Neural cell (in vitro differentiated cells): ENCODE data around the gene INTS11. TPM values are rescaled to one million over a fixed set of nuclear protein-coding genes. Genes with fewer than 3 reads are reported as not detected.

Experiments
- H2AFZ ChIP-seq: fragments of 200-600, 300-800 bp; sonication (generic), shearing (Covaris generic); 2 replicates; pipeline ENCODE4 v1.6.0; 2014; ENCODE audit warnings: low read depth, mild to moderate bottlenecking, antibody characterized with exemption, low read length, moderate library complexity
- H3F3A ChIP-seq: fragments of 200-600 bp; shearing (Covaris generic); 2 replicates; pipeline ENCODE4 v1.6.1; 2016; ENCODE audit warnings: mild to moderate bottlenecking, moderate library complexity, mixed read lengths, antibody characterized with exemption, low read length; ENCODE audit not compliant: insufficient read depth, poor library complexity, severe bottlenecking
- H3K27ac ChIP-seq: fragments of 200-600, 300-800 bp; sonication (generic), shearing (Covaris generic); 2 replicates; pipeline ENCODE4 v1.5.1; 2014; ENCODE audit warnings: mild to moderate bottlenecking, low read length, moderate library complexity
- H3K27me3 ChIP-seq: fragments of 300-800, 200-600 bp; sonication (generic), shearing (Covaris generic); 2 replicates; pipeline ENCODE4 v1.6.0; 2014; ENCODE audit warnings: mild to moderate bottlenecking, low read depth, low read length, moderate library complexity; ENCODE audit not compliant: insufficient read depth
- H3K36me3 ChIP-seq: fragments of 300-800, 200-600 bp; sonication (generic), shearing (Covaris generic); 2 replicates; pipeline ENCODE4 v1.5.1; 2014; ENCODE audit warnings: mild to moderate bottlenecking, antibody characterized with exemption, low read length, moderate library complexity; ENCODE audit not compliant: insufficient read depth
- H3K4me2 ChIP-seq: fragments of 300-800, 200-600 bp; sonication (generic), shearing (Covaris generic); 2 replicates; pipeline ENCODE4 v1.6.0; 2014; ENCODE audit warnings: mild to moderate bottlenecking, low read length
- H3K4me3 ChIP-seq: fragments of 300-800, 200-600 bp; sonication (generic), shearing (Covaris generic); 2 replicates; pipeline ENCODE4 v1.5.1; 2014; ENCODE audit warnings: mild to moderate bottlenecking, low read length, moderate library complexity
- H3K79me2 ChIP-seq: fragments of 200-600 bp; shearing (Covaris generic); replicated peaks from 2 replicates; pipeline ENCODE4 v1.6.0; 2014; ENCODE audit warnings: mild to moderate bottlenecking, low read length, moderate library complexity; ENCODE audit not compliant: insufficient read depth
- H3K9ac ChIP-seq: fragments of 300-800, 200-600 bp; sonication (generic), shearing (Covaris generic); 2 replicates; pipeline ENCODE4 v1.6.1; 2016; ENCODE audit warnings: mild to moderate bottlenecking, low read length, mixed read lengths
- H3K9me2 ChIP-seq: fragments of 200-600 bp; shearing (Covaris generic); 2 replicates; pipeline ENCODE4 v1.6.1; 2016; ENCODE audit warnings: mild to moderate bottlenecking, low read length, mixed read lengths; ENCODE audit not compliant: insufficient read depth
- H3K9me3 ChIP-seq: fragments of 200-600, 300-800 bp; sonication (generic), shearing (Covaris generic); 2 replicates; pipeline ENCODE4 v1.6.1; 2016; ENCODE audit warnings: mild to moderate bottlenecking, mixed run types, low read length, moderate library complexity, mixed read lengths
- H4K20me1 ChIP-seq: fragments of 200-600 bp; shearing (Covaris generic); 2 replicates; pipeline ENCODE4 v1.6.1; 2016; ENCODE audit warnings: mild to moderate bottlenecking, mixed run types; ENCODE audit not compliant: insufficient read depth
- EP300 ChIP-seq: fragments of 450-650 bp; conservative IDR thresholded peaks from 2 replicates; pipeline ENCODE4 v1.6.1; 2014; ENCODE audit warnings: antibody characterized with exemption, mild to moderate bottlenecking, moderate library complexity; ENCODE audit not compliant: poor library complexity, severe bottlenecking
- EZH2 ChIP-seq: fragments of 200-600, 300-800 bp; shearing (Covaris generic), sonication (generic); IDR thresholded peaks from 2 replicates; pipeline ENCODE4 v1.6.1; 2014; ENCODE audit warnings: antibody characterized with exemption, low read length, borderline replicate concordance, mild to moderate bottlenecking; ENCODE audit not compliant: insufficient read depth, poor library complexity, severe bottlenecking
- MXI1 ChIP-seq: fragments of 450-650 bp; conservative IDR thresholded peaks from 2 replicates; pipeline ENCODE4 v1.6.1; 2014; ENCODE audit warnings: antibody characterized with exemption, mild to moderate bottlenecking; ENCODE audit not compliant: poor library complexity, severe bottlenecking
- POLR2AphosphoS5 ChIP-seq: IDR thresholded peaks from 2 replicates; pipeline ENCODE4 v1.6.1; 2012
- RAD21 ChIP-seq: fragments of 450-650 bp; conservative IDR thresholded peaks from 2 replicates; pipeline ENCODE4 v1.6.1; 2014; ENCODE audit warnings: antibody characterized with exemption, mild to moderate bottlenecking, moderate library complexity
- SMC3 ChIP-seq: fragments of 450-650 bp; conservative IDR thresholded peaks from 2 replicates; pipeline ENCODE4 v1.6.1; 2014; ENCODE audit warnings: antibody characterized with exemption, mild to moderate bottlenecking, moderate library complexity; ENCODE audit not compliant: poor library complexity
- TAF1 ChIP-seq: IDR thresholded peaks from 2 replicates; pipeline ENCODE4 v1.6.1; 2012; ENCODE audit warnings: low read depth
- polyA plus RNA-seq: library from polyadenylated mRNA; depleted of rRNA; stranded (reverse); fragments of >200 nt; gene quantifications from 2 replicates; pipeline ENCODE4 v1.2.3, GENCODE V29; 2014
- TF ChIP-seq, protein P1 (sequence below): IDR thresholded peaks from 2 replicates; pipeline ENCODE4 v1.6.1; 2012; ENCODE audit warnings: borderline replicate concordance
- TF ChIP-seq, protein P2 (sequence below): fragments of 450-650 bp; IDR thresholded peaks from 2 replicates; pipeline ENCODE4 v1.5.1; 2014; ENCODE audit warnings: antibody characterized with exemption, mild to moderate bottlenecking, moderate library complexity; ENCODE audit not compliant: poor library complexity, severe bottlenecking

INTS11 gene
- polyA plus RNA-seq, 1 donor from 2014 or later = 131 TPM

DNA sequence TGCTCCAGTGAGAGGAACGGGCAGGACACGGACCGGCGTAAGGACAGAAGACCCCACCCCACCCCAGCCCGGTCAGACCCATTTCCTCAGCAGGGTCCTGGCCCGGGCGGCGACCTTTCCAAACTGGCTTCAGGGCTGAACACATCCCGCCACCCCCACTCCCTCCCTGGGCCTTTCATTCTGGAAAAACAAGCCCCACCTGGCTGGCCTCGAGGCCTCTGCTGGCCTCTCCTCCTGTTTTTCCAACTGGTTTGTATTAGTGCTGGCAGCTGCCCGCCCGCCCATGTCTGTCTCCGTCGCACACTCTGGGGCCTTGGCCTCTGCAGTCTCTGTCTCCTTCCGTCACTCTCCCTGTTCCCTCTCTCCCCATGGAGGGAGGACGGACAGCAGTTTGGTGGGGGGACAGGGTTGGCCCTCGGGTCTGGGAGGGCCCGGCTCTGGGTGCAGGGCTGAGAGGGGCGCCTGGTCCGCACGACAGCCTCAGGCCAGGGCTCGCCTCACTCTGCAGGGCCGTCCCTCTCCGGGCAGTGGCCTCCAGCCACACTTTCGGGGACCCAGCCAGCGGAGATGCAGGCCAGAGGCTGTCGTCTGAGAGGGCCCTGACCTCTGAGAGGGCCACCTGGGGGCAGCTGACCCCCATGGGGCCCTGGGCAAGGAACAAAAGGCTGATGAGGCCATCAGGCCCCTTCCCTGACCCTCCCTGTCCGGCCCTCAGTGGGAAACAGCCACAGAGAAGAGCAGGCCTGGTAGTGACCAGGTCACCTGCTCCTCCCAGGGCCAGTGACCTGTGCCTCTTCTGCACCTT lies 35.4 kb upstream of the INTS11 start:
- Histone ChIP-seq H3F3A (no peaks in the 10 kb centered on the region), H3K27me3 (peaks cover 4% of the 10 kb centered on the region), H3K4me3 (no peak overlapping the region), H4K20me1 (no peaks in the 10 kb centered on the region), H3K9ac (no peak overlapping the region), H2AFZ (no peak overlapping the region), H3K27ac (no peak overlapping the region), H3K9me2 (no peaks in the 10 kb centered on the region), H3K9me3 (no peaks in the 10 kb centered on the region), H3K36me3 (no peaks in the 10 kb centered on the region), H3K79me2 (no peaks in the 10 kb centered on the region), H3K4me2 (no peak overlapping the region)
- TF ChIP-seq, protein P1, sequence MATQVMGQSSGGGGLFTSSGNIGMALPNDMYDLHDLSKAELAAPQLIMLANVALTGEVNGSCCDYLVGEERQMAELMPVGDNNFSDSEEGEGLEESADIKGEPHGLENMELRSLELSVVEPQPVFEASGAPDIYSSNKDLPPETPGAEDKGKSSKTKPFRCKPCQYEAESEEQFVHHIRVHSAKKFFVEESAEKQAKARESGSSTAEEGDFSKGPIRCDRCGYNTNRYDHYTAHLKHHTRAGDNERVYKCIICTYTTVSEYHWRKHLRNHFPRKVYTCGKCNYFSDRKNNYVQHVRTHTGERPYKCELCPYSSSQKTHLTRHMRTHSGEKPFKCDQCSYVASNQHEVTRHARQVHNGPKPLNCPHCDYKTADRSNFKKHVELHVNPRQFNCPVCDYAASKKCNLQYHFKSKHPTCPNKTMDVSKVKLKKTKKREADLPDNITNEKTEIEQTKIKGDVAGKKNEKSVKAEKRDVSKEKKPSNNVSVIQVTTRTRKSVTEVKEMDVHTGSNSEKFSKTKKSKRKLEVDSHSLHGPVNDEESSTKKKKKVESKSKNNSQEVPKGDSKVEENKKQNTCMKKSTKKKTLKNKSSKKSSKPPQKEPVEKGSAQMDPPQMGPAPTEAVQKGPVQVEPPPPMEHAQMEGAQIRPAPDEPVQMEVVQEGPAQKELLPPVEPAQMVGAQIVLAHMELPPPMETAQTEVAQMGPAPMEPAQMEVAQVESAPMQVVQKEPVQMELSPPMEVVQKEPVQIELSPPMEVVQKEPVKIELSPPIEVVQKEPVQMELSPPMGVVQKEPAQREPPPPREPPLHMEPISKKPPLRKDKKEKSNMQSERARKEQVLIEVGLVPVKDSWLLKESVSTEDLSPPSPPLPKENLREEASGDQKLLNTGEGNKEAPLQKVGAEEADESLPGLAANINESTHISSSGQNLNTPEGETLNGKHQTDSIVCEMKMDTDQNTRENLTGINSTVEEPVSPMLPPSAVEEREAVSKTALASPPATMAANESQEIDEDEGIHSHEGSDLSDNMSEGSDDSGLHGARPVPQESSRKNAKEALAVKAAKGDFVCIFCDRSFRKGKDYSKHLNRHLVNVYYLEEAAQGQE = no peak
- TF ChIP-seq EZH2 (no peak), TAF1 (no peak), SMC3 (no peak), POLR2AphosphoS5 (no peak), MXI1 (no peak), EP300 (no peak), RAD21 (no peak)
- TF ChIP-seq, protein P2, sequence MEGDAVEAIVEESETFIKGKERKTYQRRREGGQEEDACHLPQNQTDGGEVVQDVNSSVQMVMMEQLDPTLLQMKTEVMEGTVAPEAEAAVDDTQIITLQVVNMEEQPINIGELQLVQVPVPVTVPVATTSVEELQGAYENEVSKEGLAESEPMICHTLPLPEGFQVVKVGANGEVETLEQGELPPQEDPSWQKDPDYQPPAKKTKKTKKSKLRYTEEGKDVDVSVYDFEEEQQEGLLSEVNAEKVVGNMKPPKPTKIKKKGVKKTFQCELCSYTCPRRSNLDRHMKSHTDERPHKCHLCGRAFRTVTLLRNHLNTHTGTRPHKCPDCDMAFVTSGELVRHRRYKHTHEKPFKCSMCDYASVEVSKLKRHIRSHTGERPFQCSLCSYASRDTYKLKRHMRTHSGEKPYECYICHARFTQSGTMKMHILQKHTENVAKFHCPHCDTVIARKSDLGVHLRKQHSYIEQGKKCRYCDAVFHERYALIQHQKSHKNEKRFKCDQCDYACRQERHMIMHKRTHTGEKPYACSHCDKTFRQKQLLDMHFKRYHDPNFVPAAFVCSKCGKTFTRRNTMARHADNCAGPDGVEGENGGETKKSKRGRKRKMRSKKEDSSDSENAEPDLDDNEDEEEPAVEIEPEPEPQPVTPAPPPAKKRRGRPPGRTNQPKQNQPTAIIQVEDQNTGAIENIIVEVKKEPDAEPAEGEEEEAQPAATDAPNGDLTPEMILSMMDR = no peak

DNA sequence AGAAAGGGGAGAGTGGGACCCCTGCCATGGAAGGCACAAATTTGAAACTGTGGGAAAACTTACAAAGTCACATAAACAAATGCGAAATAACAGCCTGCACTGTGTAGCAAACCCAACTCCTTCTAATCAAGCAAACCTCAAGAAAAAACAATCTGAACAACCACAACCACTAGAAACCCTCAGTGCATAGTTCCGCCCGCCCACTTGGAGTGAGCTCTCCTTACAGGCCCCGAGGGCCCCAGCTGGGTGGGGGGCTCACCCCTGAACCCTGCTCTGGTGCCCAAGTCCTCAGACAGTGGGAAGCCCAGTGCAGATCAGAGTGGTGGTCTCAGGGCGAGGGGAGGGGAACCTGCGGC lies 34.8 kb upstream of the INTS11 start:
- H3K79me2 ChIP-seq = no peaks in the 10 kb centered on the region
- H3K4me2 ChIP-seq = no peak overlapping the region
- H3F3A ChIP-seq = no peaks in the 10 kb centered on the region
- H3K9me2 ChIP-seq = no peaks in the 10 kb centered on the region
- H3K4me3 ChIP-seq = no peak overlapping the region
- H3K27me3 ChIP-seq = peaks cover 10% of the 10 kb centered on the region
- no peak overlapping the region for H3K27ac ChIP-seq
- no peaks in the 10 kb centered on the region for H3K9me3 ChIP-seq
- H3K9ac ChIP-seq = no peak overlapping the region
- H4K20me1 ChIP-seq = no peaks in the 10 kb centered on the region
- H3K36me3 ChIP-seq = no peaks in the 10 kb centered on the region
- no peak for TF ChIP-seq POLR2AphosphoS5
- H2AFZ ChIP-seq = no peak overlapping the region
